ENCODE results near the gene GRIA3. TPM values are rescaled to one million over a fixed set of nuclear protein-coding genes. Genes with fewer than 3 reads are reported as not detected.

Gene GRIA3
- total RNA-seq, 3 donors from 2014 or later = 0.51 to 1.2 (median 0.72) TPM

DNA sequence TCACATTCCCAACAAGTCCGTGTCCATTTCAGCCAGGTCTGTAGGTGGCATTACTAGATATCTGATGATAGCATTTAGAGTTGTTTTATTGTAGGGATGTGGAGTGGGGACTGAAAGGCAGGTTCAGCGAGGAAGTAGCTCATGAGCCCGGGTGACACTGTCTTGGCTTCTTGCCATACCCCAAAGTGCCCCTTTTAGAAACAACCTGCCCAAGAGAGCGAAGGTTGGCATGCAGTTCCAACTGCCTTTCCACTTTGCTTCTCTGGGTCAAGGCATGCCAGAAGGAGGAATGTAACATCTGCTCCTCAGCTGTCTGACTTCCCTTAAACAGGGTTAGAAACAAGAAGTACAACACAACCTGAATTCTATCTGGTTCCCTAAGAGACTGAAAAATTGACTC is 9.0 kb downstream of the GRIA3 start:
- intact Hi-C loops (cut with DNase I, micrococcal nuclease) = no loop called here
- TF ChIP-seq, protein P1, sequence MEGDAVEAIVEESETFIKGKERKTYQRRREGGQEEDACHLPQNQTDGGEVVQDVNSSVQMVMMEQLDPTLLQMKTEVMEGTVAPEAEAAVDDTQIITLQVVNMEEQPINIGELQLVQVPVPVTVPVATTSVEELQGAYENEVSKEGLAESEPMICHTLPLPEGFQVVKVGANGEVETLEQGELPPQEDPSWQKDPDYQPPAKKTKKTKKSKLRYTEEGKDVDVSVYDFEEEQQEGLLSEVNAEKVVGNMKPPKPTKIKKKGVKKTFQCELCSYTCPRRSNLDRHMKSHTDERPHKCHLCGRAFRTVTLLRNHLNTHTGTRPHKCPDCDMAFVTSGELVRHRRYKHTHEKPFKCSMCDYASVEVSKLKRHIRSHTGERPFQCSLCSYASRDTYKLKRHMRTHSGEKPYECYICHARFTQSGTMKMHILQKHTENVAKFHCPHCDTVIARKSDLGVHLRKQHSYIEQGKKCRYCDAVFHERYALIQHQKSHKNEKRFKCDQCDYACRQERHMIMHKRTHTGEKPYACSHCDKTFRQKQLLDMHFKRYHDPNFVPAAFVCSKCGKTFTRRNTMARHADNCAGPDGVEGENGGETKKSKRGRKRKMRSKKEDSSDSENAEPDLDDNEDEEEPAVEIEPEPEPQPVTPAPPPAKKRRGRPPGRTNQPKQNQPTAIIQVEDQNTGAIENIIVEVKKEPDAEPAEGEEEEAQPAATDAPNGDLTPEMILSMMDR (IDR thresholded peaks at IDR 0.05) = no peak
- no peak for DNase-seq
- no peaks in the 10 kb centered on the region for H3K4me1 ChIP-seq (ENCODE audit: low read depth)
- ATAC-seq = no peak
- no peak overlapping the region for H3K4me3 ChIP-seq
- no peaks in the 10 kb centered on the region for H3K36me3 ChIP-seq (ENCODE audit: low read depth)
- no peaks in the 10 kb centered on the region for H3K9me3 ChIP-seq

DNA sequence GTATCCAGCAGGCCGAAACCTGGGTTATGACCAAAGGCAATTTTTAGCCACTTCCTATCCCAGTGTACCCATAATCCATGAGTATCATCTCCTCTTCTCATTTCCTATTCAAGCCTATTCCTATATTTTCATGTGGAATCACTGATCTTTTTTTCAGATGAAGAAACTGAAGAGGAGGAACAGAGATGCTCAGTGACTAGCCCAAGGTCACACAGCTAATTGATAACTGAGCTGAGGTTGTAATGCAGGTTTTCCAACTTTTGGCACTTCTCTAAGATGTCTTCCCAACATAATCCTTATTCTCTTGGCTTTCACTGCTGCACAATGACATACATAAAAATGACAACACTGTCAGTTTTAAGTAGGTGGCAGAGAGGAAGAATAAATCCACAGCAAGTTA is 15.3 kb downstream of the GRIA3 start:
- no peak overlapping the region for H3K4me3 ChIP-seq
- no peaks in the 10 kb centered on the region for H3K4me1 ChIP-seq (ENCODE audit: low read depth)
- DNase-seq = no peak
- TF ChIP-seq, protein P1 (IDR thresholded peaks at IDR 0.05) = no peak
- intact Hi-C loops (cut with DNase I, micrococcal nuclease) = no loop called here
- no peaks in the 10 kb centered on the region for H3K9me3 ChIP-seq
- ATAC-seq = no peak
- H3K36me3 ChIP-seq (ENCODE audit: low read depth) = no peaks in the 10 kb centered on the region

DNA sequence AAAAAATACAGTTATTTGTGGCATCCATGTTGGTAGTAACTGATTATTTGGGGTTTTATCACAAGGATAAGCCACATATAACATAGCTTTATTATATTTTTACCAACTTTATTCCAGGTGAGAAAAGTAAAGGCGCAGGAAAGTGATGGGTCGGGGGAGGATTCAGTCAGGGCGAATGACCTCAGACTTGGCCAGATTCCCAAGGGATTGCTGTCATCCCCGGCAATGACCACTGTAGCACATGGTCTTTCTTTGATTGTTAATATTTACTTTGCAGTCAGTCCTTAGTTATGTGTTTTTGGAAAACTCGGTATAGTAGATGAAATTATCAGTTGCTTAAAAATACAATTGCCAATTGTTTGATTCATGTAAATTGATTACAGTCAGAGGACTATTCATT is 17.6 kb downstream of the GRIA3 start:
- no peak for DNase-seq
- TF ChIP-seq, protein P1 (IDR thresholded peaks at IDR 0.05) = no peak
- no peak for ATAC-seq
- no peaks in the 10 kb centered on the region for H3K4me1 ChIP-seq (ENCODE audit: low read depth)
- H3K36me3 ChIP-seq (ENCODE audit: low read depth) = no peaks in the 10 kb centered on the region
- H3K4me3 ChIP-seq = no peak overlapping the region
- H3K9me3 ChIP-seq = no peaks in the 10 kb centered on the region
- intact Hi-C loops (cut with DNase I, micrococcal nuclease) = no loop called here

DNA sequence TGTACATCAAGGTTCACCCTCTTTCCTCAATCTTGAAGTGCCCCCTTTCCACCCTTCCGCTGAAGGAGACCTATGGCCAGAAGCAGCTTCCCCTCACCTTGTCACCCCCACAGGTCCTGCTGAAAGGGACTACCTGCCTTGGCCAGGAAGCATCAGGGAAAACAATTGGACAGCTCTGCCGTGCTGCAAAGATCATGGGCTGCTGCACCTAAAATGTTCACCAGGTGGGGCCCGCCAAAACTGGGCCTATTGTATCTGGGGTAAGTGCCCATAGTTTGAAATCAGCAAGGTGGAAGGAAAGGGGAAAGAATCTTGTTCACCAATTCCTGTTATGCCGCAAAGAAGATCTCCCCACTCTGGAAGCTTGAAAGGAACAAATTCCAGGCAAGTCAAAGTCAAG is 18.4 kb downstream of the GRIA3 start:
- ATAC-seq (no peak), DNase-seq (no peak)
- Histone ChIP-seq H3K9me3 (no peaks in the 10 kb centered on the region), H3K4me3 (no peak overlapping the region), H3K4me1 (ENCODE audit: low read depth) (no peaks in the 10 kb centered on the region), H3K36me3 (ENCODE audit: low read depth) (no peaks in the 10 kb centered on the region)
- TF ChIP-seq, protein P1 (IDR thresholded peaks at IDR 0.05) = no peak
- intact Hi-C loops (cut with DNase I, micrococcal nuclease) = no loop called here

DNA sequence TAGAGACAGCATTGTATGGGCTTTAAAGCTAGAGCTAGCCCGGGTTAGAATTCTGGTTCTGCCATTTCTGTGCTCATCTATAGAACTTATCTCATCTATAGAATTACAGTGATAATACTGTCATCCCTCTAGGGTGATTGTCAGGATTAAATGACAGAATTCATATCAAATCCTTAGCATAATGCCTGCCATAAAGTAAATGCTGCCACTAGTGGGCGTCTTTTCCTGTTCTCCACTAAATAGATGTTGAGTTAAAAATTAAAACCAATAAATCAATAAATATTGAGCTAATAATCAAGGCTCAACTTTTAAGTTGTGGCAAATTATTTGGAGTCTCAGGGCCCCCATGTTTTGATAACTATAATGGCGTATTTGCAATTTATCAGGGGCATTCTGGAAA is 19.7 kb downstream of the GRIA3 start:
- H3K36me3 ChIP-seq (ENCODE audit: low read depth) = no peaks in the 10 kb centered on the region
- intact Hi-C loops (cut with DNase I, micrococcal nuclease) = no loop called here
- TF ChIP-seq, protein P1 (IDR thresholded peaks at IDR 0.05) = no peak
- H3K4me1 ChIP-seq (ENCODE audit: low read depth) = no peaks in the 10 kb centered on the region
- DNase-seq = no peak
- ATAC-seq = no peak
- no peaks in the 10 kb centered on the region for H3K9me3 ChIP-seq
- no peak overlapping the region for H3K4me3 ChIP-seq

DNA sequence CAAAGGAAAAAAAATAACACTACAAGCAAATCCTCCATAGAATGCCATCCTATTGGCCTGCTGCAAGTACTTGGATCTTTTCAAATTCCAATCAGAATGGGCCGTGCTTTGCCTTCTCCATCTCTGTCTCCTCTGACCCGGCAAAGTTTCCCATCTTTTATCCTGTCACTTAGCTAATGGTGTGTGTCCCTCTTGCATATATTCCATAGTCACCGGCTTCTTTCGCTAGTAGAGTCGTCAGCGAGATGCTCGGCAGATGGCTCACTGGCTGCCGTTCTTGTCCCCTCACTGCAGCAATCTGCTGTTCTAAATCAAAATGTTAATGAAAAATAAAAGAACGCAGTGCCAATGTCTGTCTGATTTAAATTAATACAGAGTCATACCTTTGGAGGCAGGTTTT is 22.1 kb downstream of the GRIA3 start:
- no peaks in the 10 kb centered on the region for H3K9me3 ChIP-seq
- H3K4me3 ChIP-seq = no peak overlapping the region
- intact Hi-C loops (cut with DNase I, micrococcal nuclease) = no loop called here
- H3K36me3 ChIP-seq (ENCODE audit: low read depth) = no peaks in the 10 kb centered on the region
- TF ChIP-seq, protein P1 (IDR thresholded peaks at IDR 0.05) = no peak
- DNase-seq = no peak
- ATAC-seq = no peak
- no peaks in the 10 kb centered on the region for H3K4me1 ChIP-seq (ENCODE audit: low read depth)
